ENCODE measurements around the gene CDC14B.

Gene CDC14B

GRCh38 chr9:96499257-96499656 is 120.4 kb downstream of the CDC14B start:
- TF ChIP-seq EZH2phosphoT487 (IDR thresholded peaks at IDR 0.05; ENCODE audit: borderline replicate concordance, low read length): no peak
- no peak for TF ChIP-seq CTCF (IDR thresholded peaks at IDR 0.05; ENCODE audit: low read depth, low read length, poor library complexity, severe bottlenecking)
- no peaks in the 10 kb centered on the region for H3K36me3 ChIP-seq (ENCODE audit: control insufficient read depth, low read length)
- H3K4me2 ChIP-seq (ENCODE audit: low read length): no peak overlapping the region
- H3K4me3 ChIP-seq (ENCODE audit: low read length): no peak overlapping the region
- no peaks in the 10 kb centered on the region for H3K79me2 ChIP-seq (ENCODE audit: control insufficient read depth, low read length)
- no peaks in the 10 kb centered on the region for H4K20me1 ChIP-seq (ENCODE audit: control insufficient read depth, insufficient read depth, low read depth, low read length)
- no peaks in the 10 kb centered on the region for H3K27me3 ChIP-seq (ENCODE audit: control insufficient read depth, low read length)
- H3F3A ChIP-seq (ENCODE audit: control insufficient read depth, insufficient read depth): no peaks in the 10 kb centered on the region
- no peak overlapping the region for H3K27ac ChIP-seq (ENCODE audit: low read depth, low read length)
- no peaks in the 10 kb centered on the region for H3K9me3 ChIP-seq (ENCODE audit: control insufficient read depth, insufficient read depth, low read length)
- no peaks in the 10 kb centered on the region for H3K9me2 ChIP-seq (replicated peaks; ENCODE audit: control insufficient read depth, low read length)
- H3K4me1 ChIP-seq (ENCODE audit: control insufficient read depth, low read length): no peaks in the 10 kb centered on the region

GRCh38 chr9:96498796-96499195 is 120.8 kb downstream of the CDC14B start:
- Histone ChIP-seq H3K4me2 (ENCODE audit: low read length) (no peak overlapping the region), H3F3A (ENCODE audit: control insufficient read depth, insufficient read depth) (no peaks in the 10 kb centered on the region), H3K9me3 (ENCODE audit: control insufficient read depth, insufficient read depth, low read length) (no peaks in the 10 kb centered on the region), H3K4me1 (ENCODE audit: control insufficient read depth, low read length) (no peaks in the 10 kb centered on the region), H3K9me2 (replicated peaks; ENCODE audit: control insufficient read depth, low read length) (no peaks in the 10 kb centered on the region), H3K27ac (ENCODE audit: low read depth, low read length) (no peak overlapping the region), H3K4me3 (ENCODE audit: low read length) (no peak overlapping the region), H3K36me3 (ENCODE audit: control insufficient read depth, low read length) (no peaks in the 10 kb centered on the region), H4K20me1 (ENCODE audit: control insufficient read depth, insufficient read depth, low read depth, low read length) (no peaks in the 10 kb centered on the region), H3K27me3 (ENCODE audit: control insufficient read depth, low read length) (no peaks in the 10 kb centered on the region), H3K79me2 (ENCODE audit: control insufficient read depth, low read length) (no peaks in the 10 kb centered on the region)
- no peak for TF ChIP-seq CTCF (IDR thresholded peaks at IDR 0.05; ENCODE audit: low read depth, low read length, poor library complexity, severe bottlenecking)
- no peak for TF ChIP-seq EZH2phosphoT487 (IDR thresholded peaks at IDR 0.05; ENCODE audit: borderline replicate concordance, low read length)

GRCh38 chr9:96497117-96497399 is 122.6 kb downstream of the CDC14B start:
- Histone ChIP-seq H3F3A (ENCODE audit: control insufficient read depth, insufficient read depth) (no peaks in the 10 kb centered on the region), H3K27ac (ENCODE audit: low read depth, low read length) (no peak overlapping the region), H4K20me1 (ENCODE audit: control insufficient read depth, insufficient read depth, low read depth, low read length) (no peaks in the 10 kb centered on the region), H3K36me3 (ENCODE audit: control insufficient read depth, low read length) (no peaks in the 10 kb centered on the region), H3K27me3 (ENCODE audit: control insufficient read depth, low read length) (no peaks in the 10 kb centered on the region), H3K9me3 (ENCODE audit: control insufficient read depth, insufficient read depth, low read length) (no peaks in the 10 kb centered on the region), H3K79me2 (ENCODE audit: control insufficient read depth, low read length) (no peaks in the 10 kb centered on the region), H3K9me2 (replicated peaks; ENCODE audit: control insufficient read depth, low read length) (no peaks in the 10 kb centered on the region), H3K4me2 (ENCODE audit: low read length) (no peak overlapping the region), H3K4me3 (ENCODE audit: low read length) (no peak overlapping the region), H3K4me1 (ENCODE audit: control insufficient read depth, low read length) (no peaks in the 10 kb centered on the region)
- no peak for TF ChIP-seq CTCF (IDR thresholded peaks at IDR 0.05; ENCODE audit: low read depth, low read length, poor library complexity, severe bottlenecking)
